Amniotic stem cell (primary cell): ENCODE measurements around the gene TXNRD2.
A peak's percentile ranks its signal among the peaks of the same experiment; 100 is the strongest.
"Not testable (repeated sequence)": the region's sequence is repeated elsewhere in the genome, so short reads cannot be mapped to it uniquely, and the experiment has no call there.

Experiments used
- DNase-seq: peaks from one replicate; lab custom pipeline; 2025; lab: John Stamatoyannopoulos, UW

TXNRD2 gene

DNA sequence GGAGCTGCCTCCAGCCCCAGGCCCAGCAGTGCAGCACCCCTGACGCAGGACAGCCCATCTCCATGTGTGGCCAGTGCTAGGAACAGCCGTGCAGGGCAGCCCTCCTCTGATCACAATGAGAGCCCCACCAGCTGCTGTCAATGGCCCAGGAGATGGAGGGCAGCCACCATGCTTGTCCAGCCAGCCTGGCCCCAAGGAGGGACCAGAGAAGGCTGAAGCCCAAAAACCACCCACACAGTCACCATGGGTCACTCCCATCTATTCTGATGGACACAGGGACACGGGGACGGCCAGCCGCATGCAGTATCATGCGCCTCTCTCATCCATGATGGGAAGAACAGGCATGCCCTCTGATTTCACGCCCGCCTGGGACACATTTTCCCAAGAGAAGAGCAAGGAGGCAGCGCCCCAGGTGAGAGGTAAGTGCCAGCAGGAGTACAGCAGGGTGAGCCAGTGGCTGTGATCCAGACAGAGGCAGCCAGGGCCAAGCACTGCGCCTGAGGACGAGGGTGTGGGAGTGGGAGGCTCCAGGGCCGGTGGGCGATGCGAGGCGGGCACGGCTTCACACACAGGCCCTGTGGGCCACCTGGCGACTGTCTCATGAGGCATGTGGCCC is 53.4 kb downstream of the TXNRD2 start:
- DNase-seq = no peak

DNA sequence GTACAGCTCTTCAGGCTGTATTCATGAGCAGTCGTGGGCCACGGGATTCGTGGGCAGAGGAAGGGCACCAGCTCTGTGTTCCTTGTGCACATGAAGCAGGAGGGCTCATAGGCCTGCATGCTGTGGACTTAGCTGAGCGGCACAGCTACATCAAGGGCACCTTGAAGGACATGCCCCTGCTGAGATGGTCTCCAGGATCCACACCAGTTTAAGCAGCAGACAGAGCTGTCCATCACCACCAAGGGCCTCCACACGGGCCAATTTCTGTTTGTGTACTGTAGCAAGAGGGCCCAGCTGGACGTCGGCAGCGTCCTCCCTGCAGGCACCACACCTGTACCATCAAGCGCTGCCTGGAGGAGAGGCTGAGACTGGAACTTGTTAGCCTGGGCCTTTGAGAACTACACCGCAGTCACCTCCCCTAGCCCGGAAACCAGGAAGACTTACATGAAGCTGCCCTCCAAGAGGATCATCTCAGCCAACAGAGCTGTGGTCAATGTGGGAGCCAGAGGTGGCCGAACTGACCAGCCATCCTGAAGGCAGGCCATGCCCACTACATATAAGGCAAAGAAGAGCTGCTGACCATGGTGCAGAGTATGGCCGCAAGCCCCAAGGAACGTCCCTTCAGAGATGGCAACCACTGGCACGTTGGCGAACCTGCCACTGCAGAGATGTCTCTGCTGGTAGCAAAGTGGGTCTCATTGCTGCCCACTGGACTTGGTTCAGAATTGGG is 54.2 kb downstream of the TXNRD2 start:
- DNase-seq = no peak

DNA sequence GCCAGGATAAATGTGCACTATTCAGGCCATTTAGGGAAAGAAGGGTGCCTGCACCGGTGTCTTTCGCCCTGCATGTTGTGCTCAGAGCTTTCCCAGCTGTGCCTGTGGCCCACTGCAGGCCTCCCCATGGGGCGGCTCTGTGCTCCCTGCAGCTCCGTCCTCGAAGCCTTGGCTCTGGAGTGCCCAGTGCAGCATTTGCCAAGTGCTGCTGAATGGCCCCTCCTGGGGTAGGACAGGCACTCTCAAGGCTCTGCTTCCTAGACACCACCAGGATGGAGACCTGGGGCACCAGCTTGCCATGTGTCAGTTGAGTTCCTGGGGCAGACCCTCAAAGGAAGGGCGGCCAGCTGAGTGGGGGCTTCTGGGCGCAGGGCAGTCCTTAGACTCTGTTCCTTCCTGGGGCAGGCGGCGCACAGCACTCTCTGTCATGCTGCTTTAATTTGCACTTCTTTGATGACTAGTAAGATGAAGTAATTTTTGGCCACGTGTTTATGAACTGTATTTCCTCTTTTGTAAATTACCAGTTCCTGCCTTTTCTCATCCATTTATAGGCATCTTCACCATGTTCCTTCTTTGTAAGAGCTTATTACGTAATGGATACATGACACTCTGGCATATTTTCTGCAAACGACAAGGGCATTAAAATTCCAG is 54.9 kb downstream of the TXNRD2 start:
- no peak for DNase-seq

DNA sequence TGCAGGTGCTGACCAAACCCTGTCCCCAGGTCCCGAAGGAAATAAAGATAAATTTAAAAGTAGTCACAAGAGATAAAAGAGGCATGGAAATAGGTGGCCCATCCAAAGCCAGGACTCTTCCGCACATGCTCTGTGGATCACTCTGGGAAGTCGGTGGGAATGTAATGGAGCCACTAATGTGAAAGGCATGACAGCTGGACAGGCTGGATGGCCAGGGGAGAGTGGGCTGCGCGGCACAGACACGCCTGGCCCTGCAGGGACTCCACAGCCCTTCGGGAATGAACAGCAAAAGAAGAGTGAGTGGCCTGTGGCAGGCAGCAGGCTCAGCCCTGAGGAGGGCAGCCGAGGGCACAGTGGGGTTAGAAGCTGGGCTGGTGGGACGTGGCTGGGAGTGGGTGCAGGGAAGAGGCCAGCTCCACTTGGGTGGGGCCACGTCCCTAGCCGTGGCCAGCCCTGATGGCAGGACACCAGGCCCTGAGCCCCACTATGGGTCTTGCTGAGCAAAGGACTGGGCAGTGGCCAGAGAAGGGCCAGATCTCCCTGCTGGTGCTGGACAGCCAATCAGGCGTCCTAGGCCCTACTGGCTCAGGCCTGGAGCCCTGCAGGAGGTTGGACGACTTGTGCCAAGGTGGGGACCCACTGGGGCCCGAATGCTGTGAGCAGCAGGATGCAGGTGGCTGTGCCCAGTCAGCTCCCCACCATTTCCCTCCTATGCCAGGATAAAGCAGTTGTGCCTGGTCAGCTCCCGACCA is 55.6 kb downstream of the TXNRD2 start:
- no peak for DNase-seq

DNA sequence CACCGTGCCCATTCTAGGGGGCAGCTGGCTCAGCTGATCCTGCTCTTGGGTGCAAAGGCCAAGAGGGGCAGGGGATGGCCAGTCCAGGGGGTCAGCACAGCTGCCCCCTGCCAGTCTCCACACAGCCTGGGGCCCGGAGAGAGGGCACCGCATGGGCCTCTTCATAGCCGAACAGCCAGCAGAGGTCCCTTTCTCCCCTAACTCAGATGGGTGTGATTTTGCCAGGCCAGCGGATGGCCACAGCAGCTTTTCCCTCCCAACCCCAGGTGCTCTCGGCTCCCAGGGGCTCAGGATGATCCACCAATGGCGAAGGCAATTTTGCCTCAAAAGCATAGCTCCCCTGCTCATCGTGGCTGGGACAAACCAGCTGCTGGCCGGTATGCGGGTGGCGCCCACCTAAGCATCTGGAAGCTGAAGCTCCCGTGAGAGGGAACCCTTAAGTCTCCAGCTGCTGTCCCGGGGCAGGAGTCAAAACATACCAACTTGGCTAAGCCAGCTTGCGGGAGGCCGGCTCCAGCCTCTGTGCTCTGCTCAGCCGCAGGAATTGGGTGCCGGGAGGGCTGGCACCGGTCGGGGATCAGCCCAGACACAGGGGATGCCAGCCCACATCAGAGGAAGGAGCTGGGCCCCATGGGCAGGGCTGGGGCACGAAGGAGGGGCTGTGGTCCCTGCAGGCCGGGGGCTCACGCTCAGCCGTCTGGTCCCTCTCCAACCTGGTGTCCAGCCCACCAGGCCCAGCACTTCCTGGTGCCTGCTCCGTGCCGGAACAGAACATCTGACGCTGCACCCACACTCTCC is 56.5 kb downstream of the TXNRD2 start:
- DNase-seq = no peak

DNA sequence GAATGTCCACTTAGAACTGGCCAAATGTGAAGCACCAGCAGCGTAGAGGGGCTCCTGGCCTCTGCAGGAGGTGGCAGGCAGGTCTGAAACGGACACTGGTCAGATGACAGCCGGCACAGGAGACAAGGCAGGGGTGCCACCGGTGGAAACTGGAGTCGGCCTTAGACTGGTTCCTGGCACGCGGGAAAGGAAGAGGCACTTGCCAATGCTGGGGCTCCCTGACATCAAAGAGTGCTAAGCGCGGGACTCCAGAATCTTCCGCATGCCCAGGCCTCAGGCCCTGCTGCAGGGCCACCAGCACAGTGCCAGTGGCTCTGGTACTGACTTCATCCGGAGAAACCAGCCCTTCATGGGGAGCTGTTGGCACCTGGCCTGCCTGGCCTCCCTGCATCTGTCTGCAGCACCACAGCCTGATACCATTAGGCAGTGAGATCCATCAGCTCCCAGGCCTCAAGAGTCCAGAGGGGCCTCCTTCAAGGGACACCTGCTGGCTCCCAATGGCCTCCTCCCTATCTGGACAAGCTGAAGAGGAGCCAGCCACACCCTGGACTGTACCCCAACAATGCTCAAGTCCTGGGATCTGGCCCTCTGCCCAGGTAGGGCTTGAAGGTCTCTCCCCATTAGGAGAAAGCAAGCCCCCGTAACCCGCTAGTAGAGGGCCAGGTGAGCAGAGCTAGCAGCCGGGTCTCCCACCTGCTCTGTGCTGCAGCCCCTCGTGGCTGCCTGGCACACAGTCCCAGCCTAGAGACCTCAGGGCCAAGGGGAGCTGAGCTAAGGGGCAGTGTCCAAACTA is 57.3 kb downstream of the TXNRD2 start:
- no peak for DNase-seq

DNA sequence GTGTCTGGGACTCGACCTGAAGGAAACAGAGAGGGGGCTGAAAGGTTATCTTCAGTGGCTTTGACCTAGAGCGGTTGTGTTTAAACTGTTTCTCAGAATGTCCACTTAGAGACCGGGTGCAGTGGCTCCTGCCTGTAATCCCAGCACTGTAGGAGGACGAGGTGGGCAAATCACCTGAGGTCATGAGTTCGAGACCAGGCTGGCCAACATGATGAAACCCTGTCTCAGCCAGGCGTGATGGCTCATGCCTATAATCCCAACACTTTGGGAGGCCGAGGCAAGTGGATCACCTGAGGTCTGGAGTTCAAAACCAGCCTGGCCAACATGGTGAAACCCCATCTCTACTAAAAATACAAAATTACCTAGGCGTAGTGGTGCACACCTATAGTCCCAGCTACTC is 58.2 kb downstream of the TXNRD2 start:
- DNase-seq = not testable (repeated sequence)

DNA sequence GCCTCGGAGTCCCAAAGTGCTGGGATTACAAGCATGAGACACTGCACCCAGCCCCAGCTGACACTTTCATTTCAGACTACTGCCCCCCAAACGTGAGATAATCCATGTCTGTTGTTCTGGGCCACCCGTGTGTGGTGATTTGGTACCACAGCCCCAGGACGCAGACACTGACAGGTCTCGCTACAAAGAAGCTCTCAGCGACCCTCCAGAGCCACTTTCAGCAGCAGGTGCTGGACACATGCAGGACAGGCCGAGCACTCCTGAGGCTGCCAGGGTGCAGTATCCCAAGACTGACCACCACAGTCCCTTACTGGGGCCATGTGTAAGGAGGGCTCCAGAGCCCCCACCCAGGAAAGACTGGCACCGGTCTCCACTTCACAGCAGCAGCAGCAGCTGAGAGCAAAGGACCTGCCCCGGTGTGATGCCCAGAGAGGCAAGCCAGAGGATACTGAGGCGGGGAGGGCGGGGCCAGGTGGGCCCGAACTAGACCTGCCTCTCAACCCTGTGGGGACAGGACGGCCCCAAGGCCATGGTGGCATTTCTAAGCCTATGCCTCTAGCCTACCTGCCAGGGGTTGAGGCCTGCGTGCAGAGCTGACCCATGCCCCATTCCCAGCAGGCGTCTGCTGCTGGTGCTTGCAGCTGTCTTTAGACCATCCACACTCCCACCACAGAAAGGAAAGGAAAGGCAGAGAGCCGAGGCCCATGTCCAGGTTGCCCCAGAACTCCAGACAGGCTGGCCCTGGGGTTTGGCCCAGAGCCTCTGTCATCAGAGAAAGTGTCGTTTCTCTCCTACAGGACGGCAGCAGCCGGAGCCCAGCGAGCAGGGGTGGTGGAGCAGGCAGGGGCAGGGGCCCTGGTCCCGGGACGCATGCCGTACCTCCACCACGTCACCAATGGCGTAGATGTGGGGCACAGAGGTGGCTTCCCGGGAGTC is 58.9 kb downstream of the TXNRD2 start:
- no peak for DNase-seq

DNA sequence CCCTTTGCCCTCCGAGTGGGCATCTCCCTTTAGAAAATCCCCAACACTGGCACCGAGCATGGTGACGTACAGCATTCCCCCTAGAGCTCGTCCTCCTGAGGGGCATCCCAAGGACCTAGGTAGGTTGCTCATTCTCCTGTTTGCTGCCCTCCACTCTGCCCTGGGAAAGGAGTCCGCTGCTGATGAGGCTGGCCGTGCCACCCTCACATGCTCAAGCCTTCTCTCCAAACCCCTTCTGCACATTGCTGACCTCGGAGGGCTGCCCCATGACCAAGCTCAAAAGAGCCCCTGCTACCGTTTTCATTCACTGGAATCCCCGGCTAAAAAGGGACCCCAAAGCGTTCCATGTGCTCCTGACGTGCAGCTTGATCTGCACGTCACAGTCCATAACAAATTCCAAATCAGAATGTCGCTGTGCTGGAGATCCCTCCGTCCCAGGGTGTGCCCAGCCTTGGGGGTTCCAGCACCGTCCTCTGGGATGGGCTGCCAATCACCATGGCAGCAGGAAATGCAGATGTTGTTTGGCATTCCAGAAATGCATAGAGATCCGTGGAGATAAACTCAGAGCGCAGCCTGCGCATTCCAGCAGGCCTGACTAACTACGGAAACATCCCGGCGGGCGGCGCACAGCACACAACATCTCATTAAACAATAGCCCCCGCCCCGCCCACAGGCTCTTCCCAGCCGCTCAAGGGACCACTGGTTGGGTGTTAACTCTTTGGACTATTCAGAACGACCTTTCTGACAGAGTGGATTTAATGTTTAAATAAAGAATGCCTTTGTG is 60.6 kb downstream of the TXNRD2 start:
- peak; percentile 86 for DNase-seq

DNA sequence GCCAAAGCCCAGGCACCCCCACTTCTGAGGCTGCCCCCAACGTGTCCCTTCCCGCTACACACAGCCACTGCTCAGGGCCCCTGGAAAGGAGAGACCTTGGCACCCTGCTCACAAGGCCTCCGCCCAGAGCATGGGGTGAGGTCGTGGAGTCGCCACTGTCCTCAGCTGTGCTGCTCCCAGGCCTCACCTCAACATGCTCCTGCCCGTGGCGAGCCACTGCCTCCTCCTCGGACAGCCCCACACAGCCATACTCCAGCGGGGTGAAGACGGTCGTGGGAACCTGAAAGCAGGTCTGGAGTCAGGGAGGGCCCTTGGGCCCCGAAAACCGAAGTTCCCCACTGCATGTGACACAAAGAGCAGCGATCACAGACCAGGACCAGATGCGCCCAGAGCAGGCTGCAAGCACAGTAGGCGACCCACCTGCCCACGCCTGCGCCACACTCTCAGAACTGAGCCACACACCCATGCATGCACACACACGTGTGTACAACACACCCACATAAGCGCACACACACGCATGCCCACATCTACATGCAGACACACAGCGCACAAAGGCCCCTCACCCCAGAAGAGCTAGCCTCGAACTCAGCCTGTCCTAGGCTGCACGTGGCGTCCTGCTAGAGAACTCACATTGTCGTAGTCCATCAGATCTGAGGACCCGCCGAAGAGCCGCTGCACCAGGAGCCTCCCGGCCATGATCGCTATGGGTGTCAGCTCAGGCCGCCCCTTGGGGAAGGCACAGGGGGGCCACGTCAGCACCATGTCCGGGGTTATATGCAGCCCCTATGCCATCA is 61.4 kb downstream of the TXNRD2 start:
- DNase-seq = no peak

DNA sequence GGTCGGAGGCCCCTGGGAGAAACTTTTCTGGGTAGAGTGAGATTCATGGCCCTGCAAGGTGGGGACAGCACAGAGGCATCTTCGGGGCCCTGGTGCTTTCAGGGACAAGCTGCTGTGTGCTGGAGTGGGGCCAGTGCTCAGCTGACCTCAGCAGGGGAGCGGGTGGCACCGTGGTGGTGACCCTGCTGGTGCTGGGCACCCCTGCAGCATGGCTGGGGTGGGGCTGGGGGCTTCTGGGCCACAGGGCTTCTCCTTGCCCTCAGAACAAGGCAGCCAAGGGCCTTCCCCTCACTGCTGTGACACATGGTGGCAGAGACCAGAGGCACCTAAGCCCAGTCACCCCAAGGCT is 62.0 kb downstream of the TXNRD2 start:
- no peak for DNase-seq

DNA sequence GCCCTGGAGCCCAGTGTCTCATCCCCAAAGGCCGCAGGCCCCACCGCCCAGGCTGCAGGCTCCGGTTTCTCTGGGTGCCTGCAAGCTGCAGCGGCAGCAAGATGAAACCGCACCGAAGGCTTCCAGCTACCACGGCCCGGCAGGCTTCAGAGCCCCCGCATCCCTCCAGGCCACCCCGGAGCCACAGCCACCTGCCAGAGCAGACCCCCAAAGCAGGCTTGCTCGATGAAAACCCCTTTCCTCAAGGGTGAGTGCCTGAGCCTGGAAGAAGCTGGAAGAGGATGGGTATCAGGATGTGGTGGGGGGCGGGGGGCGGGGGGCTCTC is 62.4 kb downstream of the TXNRD2 start:
- DNase-seq = no peak

DNA sequence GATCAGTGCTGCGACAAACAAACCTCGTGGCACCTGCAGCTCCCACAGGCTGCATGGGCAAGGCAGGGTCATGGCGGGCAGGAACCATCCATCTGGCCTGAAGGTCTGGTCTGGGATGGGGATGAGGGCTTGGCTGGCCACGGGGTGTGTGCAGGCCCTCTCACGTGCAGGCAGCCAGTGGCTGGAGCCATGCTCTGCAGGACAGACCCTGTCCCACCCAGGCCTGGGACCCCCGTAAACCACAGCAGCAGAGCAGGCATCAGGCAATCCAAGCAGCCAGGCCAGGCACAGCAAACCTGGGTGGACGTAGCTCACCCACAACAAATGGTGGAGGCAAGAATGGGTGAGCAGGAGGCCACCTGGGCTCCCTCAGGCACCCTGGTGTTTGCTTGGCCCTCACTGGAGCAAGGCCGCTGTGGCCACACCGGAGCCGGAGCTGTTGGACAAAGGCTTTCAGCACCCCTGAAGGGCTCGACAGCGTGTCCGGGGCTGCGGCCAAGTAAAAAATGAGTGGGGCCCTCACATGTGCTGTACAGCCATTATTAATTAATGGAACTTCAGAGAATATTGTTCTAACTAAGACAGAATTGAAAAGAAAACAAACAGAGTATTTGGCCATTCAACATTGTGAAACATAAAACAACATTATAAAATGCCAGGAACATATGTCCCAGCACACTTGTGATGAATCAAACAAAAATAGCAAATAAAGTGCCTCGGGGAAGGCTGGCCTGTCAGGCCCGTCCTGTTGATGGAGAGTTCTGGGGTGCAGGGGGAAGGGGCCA is 63.0 kb downstream of the TXNRD2 start:
- no peak for DNase-seq

DNA sequence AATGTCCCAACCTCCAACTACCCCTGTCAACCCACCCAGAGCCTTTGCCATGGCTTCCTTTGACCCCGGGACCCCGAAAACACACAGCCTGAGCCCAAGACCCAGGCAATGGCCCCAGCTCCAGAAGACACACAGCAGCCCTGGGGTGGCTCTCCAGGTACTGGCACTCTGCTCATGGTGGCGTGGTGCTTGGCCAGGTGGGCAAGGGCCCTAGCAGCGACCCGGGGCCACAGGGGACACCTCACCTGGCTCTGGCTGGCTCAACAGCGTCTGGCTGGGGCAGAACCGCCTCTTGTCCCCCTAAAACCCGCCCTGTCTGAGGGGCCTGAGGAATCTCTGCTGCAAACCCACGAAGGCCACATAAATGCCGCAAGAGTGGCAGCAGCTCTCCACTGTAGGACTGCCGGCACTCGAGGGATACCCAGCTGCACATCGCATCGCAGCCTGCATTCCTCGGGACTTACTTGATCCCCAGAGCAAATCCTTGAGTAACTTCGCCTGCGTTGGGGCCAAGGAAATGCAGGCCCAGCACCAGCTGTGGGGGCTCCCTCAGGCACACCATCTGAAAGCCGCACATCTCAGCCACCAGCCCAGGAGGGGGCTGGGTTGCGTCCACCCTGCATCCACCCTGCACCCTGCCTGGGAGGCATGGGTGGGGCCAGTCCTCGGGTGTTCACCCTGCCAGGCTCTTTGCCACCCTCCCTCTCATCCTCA is 63.8 kb downstream of the TXNRD2 start:
- DNase-seq = no peak

DNA sequence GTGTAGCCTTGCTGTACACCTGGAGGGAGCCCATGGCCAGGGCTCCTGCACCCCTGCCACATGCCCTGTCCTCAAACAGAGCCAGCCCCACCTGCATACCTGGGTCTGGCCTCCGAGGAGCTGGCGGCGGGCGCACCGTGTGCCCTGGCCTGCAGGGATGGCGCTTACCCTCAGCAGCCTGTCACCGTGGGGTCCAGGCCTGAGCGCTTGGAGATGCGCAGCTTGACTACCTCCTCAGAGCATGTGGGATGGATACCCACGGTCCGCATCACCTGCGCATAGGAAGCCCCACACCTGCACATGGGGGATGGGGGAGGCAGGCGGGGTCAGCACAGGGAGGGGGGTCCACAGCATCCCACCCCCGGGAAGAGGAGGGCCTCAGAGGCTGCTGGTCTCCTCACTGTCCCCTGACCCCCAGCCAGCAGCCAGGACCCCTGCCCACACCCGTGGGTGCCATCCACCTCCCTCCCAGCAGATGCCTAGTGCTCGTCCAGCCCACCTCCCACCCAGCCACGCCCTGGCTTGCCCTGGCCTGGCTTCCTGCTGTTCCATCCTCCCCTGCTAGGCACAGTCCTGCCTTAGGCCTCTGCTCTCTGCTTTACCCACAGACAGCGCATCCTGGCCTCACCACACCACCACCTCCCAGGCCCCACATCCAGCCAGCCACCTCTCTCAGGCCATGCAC is 64.5 kb downstream of the TXNRD2 start:
- DNase-seq = no peak

DNA sequence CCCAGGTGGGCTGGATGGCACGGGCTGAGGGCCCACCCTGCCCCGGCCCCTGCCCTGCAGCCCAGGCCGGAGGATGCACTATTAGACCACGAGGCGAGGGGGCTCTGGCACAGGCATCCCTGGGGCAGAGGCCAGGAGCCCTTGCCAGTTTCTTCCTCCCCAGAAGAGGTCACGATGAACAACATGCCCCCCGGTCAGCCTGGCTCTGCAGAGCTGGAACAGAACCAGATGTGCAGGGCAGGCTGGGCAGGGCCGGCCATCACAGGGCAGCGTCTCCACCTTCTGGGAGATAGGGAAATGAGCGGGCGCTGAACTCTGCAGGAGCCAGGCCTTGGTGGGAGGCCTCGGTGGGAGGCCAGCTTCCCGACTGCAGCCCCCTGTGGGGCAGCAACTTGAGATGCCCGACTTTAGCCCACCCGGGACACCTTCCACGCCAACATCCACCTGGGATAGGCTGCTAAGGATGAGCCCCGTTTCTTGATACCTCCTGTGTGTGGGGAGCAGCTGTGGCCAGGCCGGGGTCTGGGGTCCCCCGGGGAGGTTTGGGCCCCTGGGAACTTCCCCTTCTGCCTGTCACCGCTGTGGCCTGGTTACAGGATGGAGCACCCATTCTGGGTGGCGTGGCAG is 65.2 kb downstream of the TXNRD2 start:
- no peak for DNase-seq
